Neural cell (in vitro differentiated cells): ENCODE data around the gene HMX1.

Experiments used
- CTCF ChIP-seq: fragments of 450-650 bp; IDR thresholded peaks from 2 replicates; pipeline ENCODE4 v1.5.1; 2014; ENCODE audit warnings: antibody characterized with exemption, mild to moderate bottlenecking, moderate library complexity; ENCODE audit not compliant: poor library complexity, severe bottlenecking
- EP300 ChIP-seq: fragments of 450-650 bp; conservative IDR thresholded peaks from 2 replicates; pipeline ENCODE4 v1.6.1; 2014; ENCODE audit warnings: antibody characterized with exemption, mild to moderate bottlenecking, moderate library complexity; ENCODE audit not compliant: poor library complexity, severe bottlenecking
- EZH2 ChIP-seq: fragments of 200-600, 300-800 bp; shearing (Covaris generic), sonication (generic); IDR thresholded peaks from 2 replicates; pipeline ENCODE4 v1.6.1; 2014; ENCODE audit warnings: antibody characterized with exemption, low read length, borderline replicate concordance, mild to moderate bottlenecking; ENCODE audit not compliant: insufficient read depth, poor library complexity, severe bottlenecking
- MXI1 ChIP-seq: fragments of 450-650 bp; conservative IDR thresholded peaks from 2 replicates; pipeline ENCODE4 v1.6.1; 2014; ENCODE audit warnings: antibody characterized with exemption, mild to moderate bottlenecking; ENCODE audit not compliant: poor library complexity, severe bottlenecking
- POLR2AphosphoS5 ChIP-seq: IDR thresholded peaks from 2 replicates; pipeline ENCODE4 v1.6.1; 2012
- RAD21 ChIP-seq: fragments of 450-650 bp; conservative IDR thresholded peaks from 2 replicates; pipeline ENCODE4 v1.6.1; 2014; ENCODE audit warnings: antibody characterized with exemption, mild to moderate bottlenecking, moderate library complexity
- TAF1 ChIP-seq: IDR thresholded peaks from 2 replicates; pipeline ENCODE4 v1.6.1; 2012; ENCODE audit warnings: low read depth

- TF ChIP-seq EZH2 = no peak
- no peak for TF ChIP-seq CTCF
- TF ChIP-seq TAF1 = no peak
- no peak for TF ChIP-seq EP300
- TF ChIP-seq POLR2AphosphoS5 = no peak
- TF ChIP-seq MXI1 = no peak
- no peak for TF ChIP-seq RAD21
Observed at GRCh38 chr4:8878421-8878820, 6.8 kb upstream of the HMX1 start.
